ENCODE measurements around the gene MYO15B. TPM values are rescaled to one million over a fixed set of nuclear protein-coding genes. Genes with fewer than 3 reads are reported as not detected.

The MYO15B gene
- total and polyA plus RNA-seq, 2 donors (not counting 3 experiments of a cell fraction or from before 2014, with no cell fraction given), result 10.2 to 87.8 TPM

DNA sequence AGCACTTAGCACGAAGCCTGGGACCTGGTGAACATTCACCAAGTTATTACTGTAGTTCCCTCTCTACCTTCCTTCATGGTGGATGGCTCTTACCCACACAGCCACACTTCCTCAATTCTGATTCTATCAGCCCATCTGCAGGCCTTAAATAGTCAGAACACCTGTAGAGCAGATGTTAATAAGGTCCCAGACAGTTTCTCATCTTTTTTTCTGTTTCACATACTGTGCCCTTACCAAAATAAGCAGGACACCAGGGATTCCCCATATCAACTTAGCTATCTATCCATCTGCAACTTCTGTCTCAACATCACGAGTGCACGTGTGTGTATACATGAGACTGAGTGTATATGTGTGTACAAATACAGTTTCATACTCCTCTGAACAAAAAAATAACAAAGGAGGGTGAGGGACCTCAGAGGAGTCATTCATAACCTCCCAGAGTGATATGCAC, 76.5 kb downstream of the MYO15B start:
- Histone ChIP-seq H4K20me1 (replicated peaks; ENCODE audit: control insufficient read depth, extremely low read depth, insufficient read depth, low read length) (no peaks in the 10 kb centered on the region), H3K79me2 (ENCODE audit: control insufficient read depth, insufficient read depth, low read length) (peaks cover 30% of the 10 kb centered on the region), H3K36me3 (ENCODE audit: control insufficient read depth in 2 of 2, extremely low read depth in 1 of 2, insufficient read depth in 2 of 2, low read length in 2 of 2) (peaks cover 3 to 16% of the 10 kb centered on the region in 2 experiments), H3K9me3 (replicated peaks; ENCODE audit: control insufficient read depth, insufficient read depth, low read length) (no peaks in the 10 kb centered on the region), H2AFZ (ENCODE audit: low read depth, low read length) (no peak overlapping the region), H3K9me1 (replicated peaks; ENCODE audit: control insufficient read depth, extremely low read depth, insufficient read depth, low read length) (no peaks in the 10 kb centered on the region), H3K4me1 (ENCODE audit: control insufficient read depth, extremely low read depth, insufficient read depth, low read length) (peaks cover 20% of the 10 kb centered on the region), H3K27me3 (ENCODE audit: control insufficient read depth in 2 of 2, insufficient read depth in 2 of 2, low read length in 2 of 2) (no peaks in the 10 kb centered on the region), H3K9ac (replicated peaks; ENCODE audit: extremely low read depth, insufficient read depth, low read length) (no peak overlapping the region), H3K27ac (ENCODE audit: insufficient read depth, low read depth, low read length) (no peak overlapping the region), H3K4me2 (ENCODE audit: insufficient read depth, low read length) (no peak overlapping the region), H3K4me3 (replicated peaks in 1 of 3; ENCODE audit: insufficient read depth in 1 of 3, low read depth in 1 of 3, low read length in 3 of 3) (no peak overlapping the region)
- no peak for FAIRE-seq
- CTCF ChIA-PET, result interaction anchor here (0.6 kb wide), 1 partner anchor 10 kb away, joined by 3 read pairs; no protein-coding TSS in a partner anchor
- POLR2A ChIA-PET, result no interaction called here
- intact Hi-C loops (cut with micrococcal nuclease) (no loop called here), dilution Hi-C loops (cut with MboI; ENCODE audit: extremely low pct_ligation_motif_present, low sequenced_read_pairs) (no loop called here)
- TF ChIP-seq MYC (IDR thresholded peaks at IDR 0.05; ENCODE audit: low read depth, low read length) (no peak), CTCF (IDR thresholded peaks at IDR 0.05; ENCODE audit: extremely low read depth in 1 of 2, insufficient read depth in 1 of 2, low read depth in 1 of 2, low read length in 2 of 2) (no peak), FOS (IDR thresholded peaks at IDR 0.05; ENCODE audit: borderline replicate concordance, insufficient read depth, low read length) (no peak), JUN (IDR thresholded peaks at IDR 0.05; ENCODE audit: borderline replicate concordance, insufficient read depth, insufficient read length, low read depth) (no peak), POLR2AphosphoS5 (IDR thresholded peaks at IDR 0.05; ENCODE audit: insufficient read depth, low read depth, low read length) (no peak), POLR2A (IDR thresholded peaks at IDR 0.05; ENCODE audit: low read depth, low read length) (no peak), GATA2 (IDR thresholded peaks at IDR 0.05; ENCODE audit: insufficient read depth, insufficient read length, low read depth, low read length) (no peak)
- TF ChIP-seq, protein P1, sequence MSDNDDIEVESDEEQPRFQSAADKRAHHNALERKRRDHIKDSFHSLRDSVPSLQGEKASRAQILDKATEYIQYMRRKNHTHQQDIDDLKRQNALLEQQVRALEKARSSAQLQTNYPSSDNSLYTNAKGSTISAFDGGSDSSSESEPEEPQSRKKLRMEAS (IDR thresholded peaks at IDR 0.05; ENCODE audit: insufficient read depth, insufficient read length), result no peak
- DNase-seq (ENCODE audit: low read depth, low spot score), result no peak
- BruUV-seq (replicated peaks), result no TSS peak
